HuH-7.5 (cell line): ENCODE data around the gene CD86.

Experiments
- DNase-seq: peaks from one replicate; pipeline ENCODE4 v3.0.0; 2011; ENCODE audit warnings: low spot score

Gene CD86

DNA sequence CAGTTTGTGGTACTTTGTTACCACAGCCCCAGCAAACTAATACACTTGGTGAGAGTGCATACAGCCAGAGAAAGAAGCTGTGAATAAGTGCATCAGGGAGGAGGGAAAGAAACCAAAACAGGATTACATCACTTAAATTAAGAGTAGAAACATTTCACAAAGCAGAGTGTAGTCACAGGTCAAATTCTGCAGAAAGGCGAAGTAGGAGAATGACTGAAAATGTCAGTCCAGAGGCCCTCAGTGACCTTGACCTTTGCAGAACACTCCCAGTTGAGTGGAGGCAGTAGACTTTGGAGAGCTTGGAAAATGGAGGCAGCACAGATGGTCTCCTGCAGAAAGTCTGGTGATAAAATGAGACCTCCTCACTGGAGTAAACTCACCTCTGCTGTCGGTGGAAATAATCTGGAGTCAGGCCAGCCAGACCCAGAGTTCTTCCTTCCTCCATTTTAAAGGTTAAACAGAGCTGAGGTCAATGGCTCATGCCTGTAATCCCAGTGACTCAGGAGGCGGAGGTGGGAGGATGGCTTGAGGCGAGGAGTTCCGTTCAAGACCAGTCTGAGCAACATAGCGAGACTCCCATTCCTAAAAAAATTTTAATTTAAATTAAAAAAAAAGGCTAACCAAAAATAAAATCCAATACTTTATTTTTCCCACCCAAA lies 5.0 kb downstream of the CD86 start:
- no peak for DNase-seq

DNA sequence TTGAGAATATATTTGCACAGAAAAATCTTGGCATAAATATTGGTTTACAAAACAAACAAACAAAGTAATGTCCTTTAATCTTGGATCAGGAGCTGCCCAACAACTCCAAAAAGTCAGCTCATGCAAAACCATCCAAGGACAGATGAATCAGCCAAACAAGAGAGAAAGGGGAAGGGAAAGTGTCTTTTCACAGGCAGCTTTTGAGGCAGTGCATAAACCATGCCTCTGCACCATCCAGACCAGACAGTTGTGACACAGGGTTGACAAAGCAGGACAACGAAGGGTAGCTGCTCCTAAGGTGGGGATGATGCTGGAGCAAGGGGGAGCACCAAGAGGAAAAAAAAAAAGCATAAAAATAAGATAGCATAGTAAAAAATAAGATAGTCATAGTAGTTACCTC lies 8.7 kb downstream of the CD86 start:
- no peak for DNase-seq

DNA sequence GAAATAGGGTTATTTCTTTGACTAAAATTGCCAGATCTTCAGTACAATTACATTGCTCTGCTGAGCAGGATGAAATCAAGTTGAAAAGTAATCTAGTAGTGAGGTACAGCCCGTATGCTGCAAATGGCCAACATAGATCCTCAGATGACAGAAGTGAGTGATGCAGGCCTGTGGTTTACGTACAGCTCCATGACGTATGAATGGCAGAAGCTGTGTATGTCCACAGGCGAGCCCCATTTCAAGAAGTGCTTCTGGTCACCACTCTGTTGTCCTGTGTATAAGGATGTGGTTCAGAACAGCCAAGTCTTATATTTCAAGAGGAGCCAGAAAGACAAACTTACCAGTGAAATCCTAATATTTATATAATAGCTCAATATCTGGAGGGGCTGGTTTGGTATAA lies 9.2 kb downstream of the CD86 start:
- no peak for DNase-seq

DNA sequence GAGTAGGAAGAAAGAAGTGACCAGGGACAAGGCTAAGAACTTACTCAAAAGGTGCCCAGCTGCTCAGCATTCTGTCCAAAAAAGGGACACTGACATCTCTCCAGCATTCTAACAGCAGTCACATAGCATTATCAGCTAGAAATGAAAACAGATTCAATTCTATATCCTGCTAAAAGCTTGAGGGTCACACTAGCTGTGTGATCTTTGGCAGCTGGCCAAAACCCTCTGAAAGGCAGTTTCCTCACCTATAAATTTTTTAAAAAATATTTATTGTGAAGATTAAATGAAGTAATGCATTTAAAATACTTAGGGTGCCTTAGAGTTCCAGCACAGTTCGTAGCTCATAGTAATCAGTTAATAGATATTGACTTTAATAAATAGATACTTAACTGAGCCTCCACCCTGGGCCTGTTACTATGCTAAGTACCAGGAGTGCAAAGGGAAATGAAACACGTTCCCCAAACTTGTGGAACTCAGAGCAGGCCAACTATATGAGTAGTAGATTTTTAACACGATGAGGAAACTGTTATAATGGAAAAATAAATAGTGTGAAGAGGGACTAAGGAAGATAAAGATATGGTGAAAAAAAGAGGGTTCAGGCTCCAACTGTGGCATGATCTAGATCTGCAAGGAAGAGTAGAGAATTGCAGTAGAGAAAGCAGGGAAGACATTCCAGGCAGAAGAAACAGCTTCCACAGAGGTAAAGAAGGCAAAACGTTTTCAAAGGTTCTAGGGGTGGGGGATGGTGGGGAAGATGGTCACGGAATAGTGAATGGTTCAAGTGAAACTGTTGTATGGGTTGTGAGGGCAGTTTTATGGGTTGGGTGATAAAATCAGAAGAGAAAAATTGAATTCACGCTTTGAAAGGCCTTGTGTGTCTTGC lies 11.4 kb downstream of the CD86 start:
- DNase-seq: no peak

DNA sequence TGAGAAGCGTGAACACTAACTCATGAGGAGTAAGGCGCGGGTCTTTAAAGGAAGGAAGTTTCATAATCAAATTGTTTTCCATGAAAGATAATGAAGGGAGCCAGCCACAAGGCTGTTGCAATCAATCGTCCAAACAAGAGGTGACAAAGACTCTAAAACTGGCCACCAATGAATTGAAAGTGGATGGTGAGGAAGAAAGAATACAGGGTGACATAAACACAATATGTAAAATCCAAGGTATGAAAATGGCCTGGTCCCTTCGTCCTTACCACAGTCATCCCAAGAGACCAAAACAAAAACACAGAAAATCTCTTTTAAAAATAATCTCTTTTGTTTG lies 12.0 kb downstream of the CD86 start:
- DNase-seq: no peak

DNA sequence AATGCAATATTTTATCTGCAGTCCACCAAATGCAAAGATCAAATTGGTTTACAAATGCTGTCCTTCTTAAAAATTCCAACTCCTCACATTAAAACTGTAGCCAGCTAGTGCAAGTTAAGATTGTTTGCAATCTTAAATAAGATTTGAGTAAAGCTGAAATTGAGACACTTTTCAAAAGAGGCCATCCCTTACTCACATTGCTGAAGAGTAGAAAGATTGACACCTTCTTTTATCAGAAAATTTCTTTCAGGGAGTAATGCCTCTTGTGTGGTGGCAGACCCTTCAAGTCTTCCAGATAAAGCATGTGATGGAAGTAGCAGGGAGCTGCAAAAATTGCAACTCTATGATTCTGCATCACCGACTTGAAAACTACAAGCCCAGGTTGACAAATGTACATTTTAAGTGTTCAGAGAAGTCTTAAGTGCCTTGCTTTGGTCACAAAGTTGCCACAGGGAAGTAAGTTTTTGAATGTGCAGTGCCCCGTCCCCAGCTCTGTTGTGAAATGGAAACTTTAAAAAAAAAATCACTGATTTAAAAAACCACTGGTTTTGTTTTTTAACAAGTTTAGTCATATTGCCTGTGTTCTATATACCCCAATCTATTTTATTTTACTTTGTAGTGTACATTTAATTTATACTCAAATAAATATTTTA lies 12.6 kb downstream of the CD86 start:
- DNase-seq: no peak

DNA sequence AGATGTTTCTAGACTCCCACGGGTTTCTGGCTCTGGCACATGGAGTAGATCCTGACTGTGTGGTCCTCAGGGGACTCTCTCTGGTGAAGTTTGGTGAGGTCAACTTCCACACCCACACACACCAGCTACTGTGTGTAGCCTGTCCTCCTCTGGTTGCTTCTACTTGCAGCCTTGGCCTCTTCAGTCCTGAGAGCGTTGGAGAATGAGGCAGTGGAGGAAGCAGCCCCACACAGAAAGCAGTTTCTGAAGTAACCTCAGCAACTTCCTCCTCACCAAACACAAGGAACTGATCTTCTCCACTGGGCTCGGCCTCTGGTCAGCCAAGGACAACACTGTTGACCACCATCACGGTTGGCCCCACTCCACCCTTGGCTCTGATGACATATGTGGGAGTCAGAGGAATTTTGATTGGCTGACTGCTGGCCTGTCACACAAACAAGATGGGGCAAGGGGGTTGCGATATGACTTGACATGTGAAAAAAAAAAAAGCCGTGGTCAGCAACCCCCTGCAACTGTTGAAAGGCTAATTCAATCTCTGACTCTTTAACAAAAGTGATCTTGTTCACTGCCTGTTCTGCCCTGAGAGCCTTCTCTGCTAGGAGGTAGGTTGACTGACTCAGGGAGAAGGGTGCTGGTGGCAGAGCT lies 19.6 kb downstream of the CD86 start:
- no peak for DNase-seq

DNA sequence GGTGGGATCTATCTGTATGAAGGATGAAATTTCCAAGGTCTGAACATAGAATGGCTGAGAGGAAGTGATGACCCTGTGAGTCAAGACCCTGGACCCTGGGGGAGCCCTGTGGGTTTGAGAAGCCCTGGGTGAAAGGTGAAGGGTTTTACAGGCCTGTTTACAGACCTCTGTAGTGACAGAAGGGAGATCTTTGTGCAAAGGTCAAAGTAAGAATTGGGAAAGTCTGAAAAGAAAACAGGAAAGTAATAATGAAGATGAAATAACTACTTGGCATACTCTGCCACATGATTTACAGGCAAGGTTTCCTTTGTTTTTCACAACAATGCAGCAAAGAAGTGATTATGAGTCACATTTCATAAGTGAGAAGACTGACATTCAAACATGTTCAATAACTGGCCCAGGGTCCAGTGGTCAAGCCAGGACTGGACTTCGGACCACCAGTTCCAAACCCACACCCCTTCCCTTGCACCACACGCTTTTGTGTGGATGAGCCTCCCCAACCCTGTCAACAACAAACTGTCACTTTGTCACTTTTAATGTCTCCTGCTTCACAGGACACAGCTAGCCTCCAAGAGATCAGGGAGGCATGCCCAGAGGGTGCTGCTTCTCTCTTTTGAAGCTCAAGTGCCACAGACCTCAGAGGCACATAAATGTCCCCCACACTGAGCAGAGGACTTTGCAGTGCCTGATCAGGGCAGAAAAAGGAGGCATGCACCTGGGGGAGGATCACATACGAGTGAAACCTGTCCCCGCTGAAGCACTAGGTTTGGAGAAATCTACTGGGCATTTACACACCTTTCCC lies 21.5 kb downstream of the CD86 start:
- no peak for DNase-seq

DNA sequence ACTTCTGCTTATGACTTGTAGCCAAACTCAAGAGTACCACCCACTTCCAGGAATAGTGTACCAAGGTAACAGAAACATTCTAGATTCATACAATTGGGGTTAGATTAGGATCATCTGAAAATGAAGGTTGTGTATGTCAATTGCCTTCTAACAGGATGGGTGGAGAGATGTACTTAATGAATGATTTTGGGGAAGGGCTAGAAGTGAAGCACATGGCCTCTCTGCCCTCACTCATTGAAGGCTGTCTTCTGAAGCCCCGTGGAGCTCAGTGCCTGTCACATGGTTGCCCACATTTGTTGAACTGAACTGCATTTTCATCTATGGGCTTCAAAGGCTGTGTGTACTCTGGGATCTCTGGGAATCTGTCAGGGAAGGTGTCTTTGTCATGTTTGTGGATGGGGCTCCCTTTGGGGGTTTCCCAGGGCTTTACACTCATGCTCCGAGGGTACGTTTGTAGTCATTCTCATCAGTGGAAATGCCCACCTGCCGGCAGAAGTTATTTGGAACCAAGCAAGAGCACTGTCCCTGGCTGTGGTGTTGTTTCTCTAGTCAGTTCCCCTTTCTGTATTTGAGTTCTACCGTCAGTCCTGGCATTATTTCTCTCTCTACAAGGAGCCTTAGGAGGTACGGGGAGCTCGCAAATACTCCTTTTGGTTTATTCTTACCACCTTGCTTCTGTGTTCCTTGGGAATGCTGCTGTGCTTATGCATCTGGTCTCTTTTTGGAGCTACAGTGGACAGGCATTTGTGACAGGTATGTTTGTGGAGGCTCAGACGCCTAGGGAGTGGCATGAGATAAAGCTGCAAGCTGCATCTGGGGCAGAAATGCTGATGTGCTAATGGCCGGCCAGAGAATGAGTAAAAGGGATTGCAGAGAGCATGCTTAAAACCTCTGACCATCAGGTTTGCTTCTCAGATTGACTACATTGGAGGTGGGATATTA lies 22.4 kb downstream of the CD86 start:
- DNase-seq: no peak

DNA sequence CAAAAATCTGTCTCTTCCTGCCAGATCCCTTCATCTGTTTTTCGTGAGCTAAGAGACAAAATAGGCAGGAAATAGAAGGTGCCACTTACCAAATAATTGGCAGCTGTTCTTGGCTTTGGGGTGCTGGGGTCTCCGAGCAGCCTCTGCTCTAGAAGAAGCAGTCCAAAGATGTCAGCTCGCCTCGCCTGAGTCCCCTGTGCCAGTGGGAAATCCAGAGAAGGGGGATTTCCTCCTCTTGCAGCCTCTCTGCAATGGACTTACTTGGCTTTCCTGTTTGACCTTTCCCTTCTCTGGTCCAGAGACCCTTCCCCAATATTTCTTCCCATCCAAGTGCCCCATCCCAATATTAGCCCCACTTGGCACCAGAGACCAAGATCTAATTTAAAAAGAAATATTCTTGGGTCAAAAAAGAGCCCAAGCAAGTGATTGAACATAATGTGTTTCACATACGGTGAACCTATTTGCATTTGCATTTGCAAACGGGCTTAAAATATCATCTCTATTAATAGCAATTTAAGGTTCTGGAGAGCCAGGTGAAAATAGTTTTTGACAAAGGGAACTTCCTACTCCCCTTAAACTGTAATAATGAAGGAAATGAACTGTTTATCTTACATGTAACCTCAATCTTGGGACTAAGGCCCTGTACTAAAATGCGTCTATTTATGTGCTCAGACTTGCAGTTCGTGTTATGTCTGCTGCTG lies 23.2 kb downstream of the CD86 start:
- DNase-seq: no peak

DNA sequence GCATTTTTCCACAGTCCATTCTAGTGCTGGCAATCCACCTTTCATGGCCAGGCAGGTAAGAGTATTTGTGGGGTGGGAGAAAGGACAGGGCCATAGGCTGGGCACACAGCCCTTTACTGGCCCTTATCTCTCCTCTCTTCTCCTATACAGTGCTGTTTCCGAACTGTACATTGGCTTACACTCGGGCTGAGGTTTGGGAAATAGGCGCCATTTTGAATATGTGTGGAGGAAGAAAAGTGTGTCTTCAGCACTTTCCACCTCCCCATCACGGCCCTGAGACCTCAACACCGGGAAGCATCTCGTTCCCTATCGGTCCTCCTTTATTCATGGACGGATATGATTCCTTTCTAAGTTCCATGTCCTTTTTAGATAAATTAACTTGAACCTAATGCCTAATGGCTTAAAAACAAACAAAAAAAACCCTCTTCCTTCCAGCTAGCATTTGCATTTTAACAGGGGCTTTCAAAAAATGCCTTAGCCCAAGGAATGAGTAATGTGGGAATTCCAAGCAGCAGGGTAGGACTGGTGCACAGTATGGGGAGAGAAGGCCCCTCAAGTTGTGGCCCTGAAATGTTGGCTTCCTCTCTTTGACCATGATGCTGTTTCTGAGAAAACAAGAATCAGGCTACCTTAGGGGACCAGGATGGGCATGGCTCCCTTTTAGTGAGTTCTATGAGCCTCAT lies 24.5 kb downstream of the CD86 start:
- no peak for DNase-seq

DNA sequence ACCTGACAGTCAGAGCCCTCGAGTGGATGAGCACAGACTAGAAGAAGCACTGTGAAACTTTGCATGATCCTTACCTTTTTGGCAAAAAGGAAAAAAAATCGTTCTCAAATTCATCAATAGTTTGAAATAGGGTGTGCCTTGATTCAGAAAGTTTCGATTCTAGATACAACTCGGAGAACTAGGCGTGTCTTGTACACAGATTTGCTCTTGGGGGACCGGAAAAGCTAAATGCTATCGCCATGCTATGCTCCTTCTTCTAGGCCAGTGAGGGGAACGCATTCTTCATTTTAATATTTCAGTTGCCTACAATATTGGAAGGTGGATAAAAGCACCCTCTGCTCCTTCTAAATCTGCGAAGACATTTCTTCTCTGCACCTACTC lies 25.0 kb downstream of the CD86 start:
- DNase-seq: no peak

DNA sequence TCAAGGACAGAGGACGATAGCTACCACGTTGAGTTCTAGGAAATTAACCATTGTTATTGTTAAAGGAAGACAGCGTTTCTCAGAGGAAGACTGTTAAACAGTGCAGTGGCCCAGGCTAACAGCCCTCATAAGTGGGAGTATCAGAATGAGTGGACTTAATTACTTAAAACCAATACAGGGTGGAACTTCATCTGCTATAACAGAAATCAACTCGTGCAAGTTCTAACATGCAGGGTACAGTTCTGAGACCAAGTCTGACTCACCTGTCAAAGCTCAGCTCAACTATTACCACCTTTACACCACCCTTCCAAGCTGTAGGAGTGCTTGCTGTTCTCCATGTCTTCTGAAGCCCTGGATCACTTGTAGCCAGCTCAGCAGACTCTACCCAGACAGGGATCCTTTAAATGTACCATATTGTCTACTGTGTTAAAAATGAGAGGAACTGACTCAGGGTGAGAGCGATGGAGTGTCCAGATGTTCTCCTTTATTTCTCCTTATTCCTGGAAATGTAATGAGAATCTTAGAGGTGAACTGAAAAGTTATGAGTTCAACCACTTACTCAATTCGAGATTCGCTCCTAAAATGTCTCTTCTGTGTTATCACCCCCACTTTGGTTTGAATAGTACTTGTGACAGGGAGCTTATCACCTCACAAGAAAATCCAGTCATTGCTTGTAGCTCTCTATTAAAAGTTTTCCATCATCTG lies 26.5 kb downstream of the CD86 start:
- no peak for DNase-seq

DNA sequence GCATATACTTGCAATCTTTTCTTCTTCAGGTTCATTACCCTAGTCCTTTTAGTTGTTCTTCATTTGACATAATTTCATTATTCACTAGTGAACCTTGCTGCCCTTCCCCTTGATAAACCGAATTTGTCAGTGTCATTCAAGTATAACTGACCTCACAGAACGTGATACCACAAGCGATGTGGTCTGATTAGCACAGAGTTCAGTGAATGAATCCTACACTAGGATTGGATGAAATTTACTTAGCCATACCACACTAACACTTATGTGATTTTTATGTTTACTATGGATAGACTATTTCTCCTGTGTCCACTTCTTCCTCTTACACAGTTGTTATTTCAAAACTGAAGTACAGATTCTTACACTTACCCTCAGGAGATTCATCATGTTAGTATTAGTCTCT lies 27.2 kb downstream of the CD86 start:
- DNase-seq: no peak

DNA sequence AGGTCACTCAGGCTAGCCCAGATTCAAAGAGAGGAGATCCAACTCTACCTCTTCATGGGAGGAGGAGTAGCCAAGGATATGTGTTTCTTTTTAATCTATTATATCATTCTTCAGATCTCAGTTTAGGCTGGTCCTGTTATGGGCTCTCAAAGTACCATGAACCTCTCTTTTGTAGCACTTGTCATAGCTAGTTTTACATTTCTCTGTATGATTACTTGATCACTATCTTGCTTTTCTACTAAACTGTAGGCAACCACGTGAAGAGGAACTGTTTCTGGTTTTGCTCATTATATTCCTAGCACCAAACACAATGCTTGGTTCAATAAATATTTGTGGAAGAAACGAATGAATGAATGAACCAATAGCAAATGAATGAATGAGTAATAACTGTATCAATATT lies 29.6 kb downstream of the CD86 start:
- no peak for DNase-seq

DNA sequence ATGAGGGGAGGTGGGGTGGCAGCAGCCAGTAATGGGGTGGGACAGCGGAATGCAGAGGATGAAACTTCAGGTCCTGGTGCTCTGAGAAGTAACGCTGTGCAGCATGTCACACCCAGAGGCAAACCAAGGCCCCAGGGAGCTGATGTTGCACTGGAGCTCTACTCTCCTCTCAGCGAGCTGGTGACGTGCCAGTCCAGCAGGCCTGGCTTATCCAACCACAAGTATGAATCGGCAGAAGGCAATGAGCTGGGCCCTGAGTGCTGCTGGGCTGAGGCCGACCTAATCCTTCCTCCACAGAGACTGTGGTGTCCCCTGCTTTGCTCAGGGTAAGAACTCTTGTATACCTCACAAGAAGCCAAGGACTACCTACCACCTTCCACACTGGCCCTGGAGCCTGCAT lies 30.5 kb downstream of the CD86 start:
- no peak for DNase-seq

DNA sequence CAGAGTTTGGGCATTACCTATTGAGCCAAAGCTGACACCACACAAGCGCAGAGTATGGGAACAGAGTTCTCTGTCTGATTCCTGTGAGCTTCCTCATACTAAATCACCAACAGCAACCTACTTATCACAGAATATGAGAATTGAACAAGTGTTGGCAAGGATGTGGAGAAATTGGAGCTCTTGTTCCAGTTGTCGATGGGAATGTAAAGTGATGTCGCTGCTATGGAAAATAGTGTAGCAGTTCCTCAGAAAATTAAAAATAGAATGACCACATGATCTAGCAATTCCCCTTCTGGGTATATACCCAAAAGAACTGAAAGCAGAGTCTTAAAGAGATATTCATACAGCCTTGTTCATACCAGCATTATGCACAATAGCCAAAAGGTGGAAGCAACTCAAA lies 33.4 kb downstream of the CD86 start:
- DNase-seq: no peak

DNA sequence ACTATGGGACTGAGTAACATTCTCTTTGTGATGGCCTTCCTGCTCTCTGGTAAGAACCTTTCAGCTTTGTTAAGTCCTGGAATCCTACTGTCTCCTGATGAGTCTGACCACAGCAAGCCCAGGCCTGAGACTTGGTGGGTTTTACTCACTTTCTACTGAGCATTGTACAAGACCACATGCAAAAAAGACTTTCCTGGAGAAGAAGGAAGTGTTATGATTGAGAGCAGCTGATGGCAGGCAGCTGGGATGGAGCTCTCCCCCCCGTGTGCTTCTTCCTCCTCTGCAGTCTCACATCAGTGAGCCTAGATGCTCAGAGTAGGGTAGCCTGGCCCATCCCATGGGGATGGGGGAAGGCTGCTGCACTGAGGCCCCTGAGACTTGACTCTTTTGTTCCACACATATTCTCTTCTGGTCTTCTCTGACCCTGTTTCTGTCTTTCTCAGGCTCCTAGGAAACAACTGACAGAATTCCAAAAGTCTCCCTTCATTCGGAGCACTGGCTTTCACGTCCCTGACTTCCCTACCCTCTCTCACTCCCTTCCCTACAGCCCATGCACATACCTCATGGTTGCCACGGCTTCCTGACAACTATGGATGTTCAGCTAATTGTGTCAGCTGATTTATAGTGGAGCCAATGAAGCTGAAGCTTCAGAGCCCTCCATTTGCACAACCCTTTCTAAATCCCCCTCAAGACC lies 36.6 kb downstream of the CD86 start:
- DNase-seq: no peak
